PC-3 (cell line): Measurements from ENCODE around the gene VPS13C.

Experiments used
- CTCF ChIP-seq: fragments of 300-600 bp; sonication (generic); conservative IDR thresholded peaks from 2 replicates; pipeline ENCODE4 v1.5.1; 2017; ENCODE audit warnings: antibody characterized with exemption, low read depth, mild to moderate bottlenecking, low read length
- EZH2 ChIP-seq: fragments of 300-600 bp; sonication (generic); IDR thresholded peaks from one replicate; pipeline ENCODE4 v1.6.1; 2017; ENCODE audit warnings: antibody characterized with exemption, mild to moderate bottlenecking, low read length; ENCODE audit not compliant: unreplicated experiment

- TF ChIP-seq CTCF (peak; percentile 86), EZH2 (no peak)
Measured at GRCh38 chr15:61835496-61836106, 224.6 kb downstream of the VPS13C start.
